H9 (cell line): ENCODE results near the gene SLCO2A1. TPM values are rescaled to one million over a fixed set of nuclear protein-coding genes. Genes with fewer than 3 reads are reported as not detected.

Experiments used
- DNase-seq: peaks from one replicate; pipeline ENCODE4 v3.0.0-alpha.2; 2017
- H2AFZ ChIP-seq: one replicate; pipeline ENCODE4 v1.6.1; 2013; ENCODE audit warnings: mild to moderate bottlenecking, low read length, control low read depth, moderate library complexity
- H2AK5ac ChIP-seq: 2 replicates; pipeline ENCODE4 v1.6.1; 2013; ENCODE audit warnings: low read length, control low read depth, mixed read lengths; ENCODE audit not compliant: insufficient read length
- H2BK120ac ChIP-seq: one replicate; pipeline ENCODE4 v1.6.1; 2013; ENCODE audit warnings: low read depth, mild to moderate bottlenecking, low read length, control low read depth, inconsistent platforms; ENCODE audit not compliant: poor library complexity, severe bottlenecking
- H2BK12ac ChIP-seq: 2 replicates; pipeline ENCODE4 v1.6.1; 2013; ENCODE audit warnings: low read length, control low read depth, mixed read lengths, low read depth; ENCODE audit not compliant: insufficient read length
- H2BK15ac ChIP-seq: 2 replicates; pipeline ENCODE4 v1.6.1; 2013; ENCODE audit warnings: low read depth, low read length, control low read depth
- H2BK20ac ChIP-seq: one replicate; pipeline ENCODE4 v1.6.1; 2013; ENCODE audit warnings: low read depth, mild to moderate bottlenecking, low read length, control low read depth, inconsistent platforms; ENCODE audit not compliant: poor library complexity, severe bottlenecking
- H2BK5ac ChIP-seq: 2 replicates; pipeline ENCODE4 v1.6.1; 2013; ENCODE audit warnings: low read length, control low read depth, mixed read lengths; ENCODE audit not compliant: insufficient read length
- H3K14ac ChIP-seq: 2 replicates; pipeline ENCODE4 v1.6.1; 2013; ENCODE audit warnings: low read length, control low read depth; ENCODE audit not compliant: insufficient read depth
- H3K18ac ChIP-seq: 2 replicates; pipeline ENCODE4 v1.6.1; 2013; ENCODE audit warnings: low read depth, mild to moderate bottlenecking, mixed read lengths, low read length, control low read depth; ENCODE audit not compliant: insufficient read length
- H3K23ac ChIP-seq: 2 replicates; pipeline ENCODE4 v1.6.1; 2013; ENCODE audit warnings: low read length, control low read depth, mixed read lengths, low read depth; ENCODE audit not compliant: insufficient read length
- H3K23me2 ChIP-seq: 2 replicates; pipeline ENCODE4 v1.6.1; 2013; ENCODE audit warnings: low read depth, mild to moderate bottlenecking, mixed read lengths, low read length, control low read depth; ENCODE audit not compliant: insufficient read length, poor library complexity, severe bottlenecking
- H3K27ac ChIP-seq: 2 replicates; pipeline ENCODE4 v1.5.1; 2013; ENCODE audit warnings: low read length, control low read depth, mixed read lengths, low read depth; ENCODE audit not compliant: insufficient read length
- H3K27me3 ChIP-seq: 2 replicates; pipeline ENCODE4 v1.6.1; 2013; ENCODE audit warnings: low read length, control low read depth, inconsistent platforms; ENCODE audit not compliant: insufficient read depth
- H3K4ac ChIP-seq: 2 replicates; pipeline ENCODE4 v1.6.1; 2013; ENCODE audit warnings: low read depth, mild to moderate bottlenecking, control low read depth, inconsistent platforms, low read length, moderate library complexity
- H3K4me1 ChIP-seq: 2 replicates; pipeline ENCODE4 v1.6.1; 2013; ENCODE audit warnings: low read length, control low read depth, inconsistent platforms; ENCODE audit not compliant: insufficient read depth
- H3K4me2 ChIP-seq: 2 replicates; pipeline ENCODE4 v1.6.1; 2013; ENCODE audit warnings: low read length, control low read depth, mixed read lengths; ENCODE audit not compliant: insufficient read length, insufficient read depth
- H3K56ac ChIP-seq: 2 replicates; pipeline ENCODE4 v1.6.1; 2013; ENCODE audit warnings: low read depth, mild to moderate bottlenecking, mixed read lengths, low read length, control low read depth; ENCODE audit not compliant: insufficient read length
- H3K79me1 ChIP-seq: 2 replicates; pipeline ENCODE4 v1.6.1; 2013; ENCODE audit warnings: low read depth, mild to moderate bottlenecking, moderate library complexity, low read length, control low read depth, inconsistent platforms; ENCODE audit not compliant: insufficient read depth, poor library complexity, severe bottlenecking
- H3K79me2 ChIP-seq: 2 replicates; pipeline ENCODE4 v1.6.1; 2013; ENCODE audit warnings: low read length, control low read depth, inconsistent platforms; ENCODE audit not compliant: insufficient read depth
- H3K9ac ChIP-seq: 2 replicates; pipeline ENCODE4 v1.6.1; 2013; ENCODE audit warnings: low read length, control low read depth, mixed read lengths; ENCODE audit not compliant: insufficient read length; ENCODE audit errors: extremely low read depth
- H3K9me3 ChIP-seq: one replicate; pipeline ENCODE4 v1.6.1; 2013; ENCODE audit warnings: low read depth, low read length, inconsistent platforms; ENCODE audit not compliant: control insufficient read depth
- H3T11ph ChIP-seq: one replicate; pipeline ENCODE4 v1.6.1; 2013; ENCODE audit warnings: mild to moderate bottlenecking, low read length, control low read depth, inconsistent platforms
- H4K20me1 ChIP-seq: one replicate; pipeline ENCODE4 v1.6.1; 2013; ENCODE audit not compliant: control insufficient read depth, insufficient read length, insufficient read depth
- H4K5ac ChIP-seq: 2 replicates; pipeline ENCODE4 v1.6.1; 2013; ENCODE audit warnings: low read depth, mild to moderate bottlenecking, mixed read lengths, low read length, control low read depth; ENCODE audit not compliant: insufficient read length
- H4K8ac ChIP-seq: replicated peaks from 2 replicates; pipeline ENCODE4 v1.6.1; 2013; ENCODE audit warnings: low read length, control low read depth, mixed read lengths, low read depth; ENCODE audit not compliant: insufficient read length
- H4K91ac ChIP-seq: 2 replicates; pipeline ENCODE4 v1.6.1; 2013; ENCODE audit warnings: low read depth, mild to moderate bottlenecking, moderate library complexity, mixed read lengths, low read length, control low read depth; ENCODE audit not compliant: insufficient read length
- H3K27ac Mint-ChIP-seq, 3 experiments: 2 replicates in 2 of 3; 3 replicates in 1 of 3; pipeline ENCODE4 v1.8.0; 2020 to 2021; ENCODE audit warnings: mixed read lengths in 3 of 3, mild to moderate bottlenecking in 1 of 3, moderate library complexity in 1 of 3
- H3K27me3 Mint-ChIP-seq: 2 replicates; pipeline ENCODE4 v1.8.0; 2021; ENCODE audit warnings: low read depth, mild to moderate bottlenecking, moderate library complexity, mixed read lengths
- H3K36me3 Mint-ChIP-seq, 3 experiments: 2 replicates in 2 of 3; 3 replicates in 1 of 3; pipeline ENCODE4 v1.8.0; 2020 to 2021; ENCODE audit warnings: low read depth in 3 of 3, mixed read lengths in 3 of 3; ENCODE audit not compliant: insufficient read depth in 1 of 3
- H3K4me1 Mint-ChIP-seq, 2 experiments: 2 replicates each; pipeline ENCODE4 v1.8.0; 2020; ENCODE audit warnings: mixed read lengths in 2 of 2
- H3K4me3 Mint-ChIP-seq, 2 experiments: 2 replicates in 1 of 2; 3 replicates in 1 of 2; pipeline ENCODE4 v1.8.0; 2020 to 2021; ENCODE audit warnings: mild to moderate bottlenecking in 2 of 2, mixed read lengths in 2 of 2, moderate library complexity in 1 of 2
- H3K9me3 Mint-ChIP-seq, 2 experiments: 2 replicates in 1 of 2; 3 replicates in 1 of 2; pipeline ENCODE4 v1.8.0; 2020; ENCODE audit warnings: mild to moderate bottlenecking in 2 of 2, mixed read lengths in 2 of 2, moderate library complexity in 1 of 2
- CTCF ChIP-seq: fragments of 200-600 bp; sonication (generic); conservative IDR thresholded peaks from 3 replicates; pipeline ENCODE4 v1.8.0; 2021; ENCODE audit warnings: antibody characterized with exemption, mild to moderate bottlenecking
- WGBS: extraction: QIAGEN DNeasy Blood & Tissue Kit; methylation state at CpG from one replicate; pipeline ENCODE4 v1.1.7; 2013; ENCODE audit warnings: missing lambda C conversion rate, low lambda C conversion rate, mixed read lengths; ENCODE audit not compliant: insufficient read length; ENCODE audit errors: extremely low coverage; 5-methylcytosine and 5-hydroxymethylcytosine counted together
- total RNA-seq: library from RNA; stranded (reverse); gene quantifications from 2 replicates; pipeline ENCODE4 v1.2.1, GENCODE V29; 2021

The SLCO2A1 gene
- total RNA-seq, 1 experiment from 2014 or later: 0.98 TPM

- H2BK20ac ChIP-seq: no peak overlapping the region
- H4K8ac ChIP-seq: no peak overlapping the region
- H3K9ac ChIP-seq: no peak overlapping the region
- H3K18ac ChIP-seq: no peak overlapping the region
- H3K9me3 Mint-ChIP-seq: peaks cover 0 to 2% of the 10 kb centered on the region in 2 experiments; a peak in 1 of 5 replicates
- no peaks in the 10 kb centered on the region for H3K23me2 ChIP-seq
- H3K56ac ChIP-seq: no peak overlapping the region
- H2BK5ac ChIP-seq: no peak overlapping the region
- H2AK5ac ChIP-seq: no peak overlapping the region
- H2BK120ac ChIP-seq: no peak overlapping the region
- DNase-seq: peak; percentile 41
- no peaks in the 10 kb centered on the region for H4K20me1 ChIP-seq
- no peak overlapping the region for H2AFZ ChIP-seq
- no peak overlapping the region for H2BK12ac ChIP-seq
- H3K23ac ChIP-seq: no peak overlapping the region
- H3K4ac ChIP-seq: no peak overlapping the region
- no CpG with 5 or more reads among the region's 7 CpGs for WGBS
- no peak overlapping the region for H3K14ac ChIP-seq
- no peaks in the 10 kb centered on the region for H3K79me2 ChIP-seq
- no peak overlapping the region for H3T11ph ChIP-seq
- H3K4me1 ChIP-seq: peaks cover 3% of the 10 kb centered on the region; the same call in 1 of the 2 replicates
- peaks cover 15% of the 10 kb centered on the region for H3K27me3 Mint-ChIP-seq
- TF ChIP-seq CTCF: no peak
- no peak overlapping the region for H3K4me3 Mint-ChIP-seq
- H4K5ac ChIP-seq: no peak overlapping the region
- H4K91ac ChIP-seq: no peak overlapping the region
- no peaks in the 10 kb centered on the region for H3K27me3 ChIP-seq
- H3K79me1 ChIP-seq: no peaks in the 10 kb centered on the region
- H3K27ac Mint-ChIP-seq: no peak overlapping the region
- peaks cover 13 to 26% of the 10 kb centered on the region in 2 experiments for H3K4me1 Mint-ChIP-seq
- H3K9me3 ChIP-seq: no peaks in the 10 kb centered on the region
- no peak overlapping the region for H2BK15ac ChIP-seq
- H3K4me2 ChIP-seq: no peak overlapping the region
- no peak overlapping the region for H3K27ac ChIP-seq
- no peaks in the 10 kb centered on the region; a peak in 1 of 7 replicates for H3K36me3 Mint-ChIP-seq
These were observed 88.3 kb downstream of the SLCO2A1 start for GRCh38 chr3:133941415-133941821.
